ENCODE results near the gene IMP3.

IMP3 gene

GRCh38 chr15:75672646-75673425 is 32.8 kb upstream of the IMP3 start:
- no peak for DNase-seq (ENCODE audit: low spot score)

GRCh38 chr15:75671730-75672602 is 31.9 kb upstream of the IMP3 start:
- DNase-seq (ENCODE audit: low spot score): no peak

- no peak for DNase-seq (ENCODE audit: low spot score)
Measured at GRCh38 chr15:75669879-75670212, 29.8 kb upstream of the IMP3 start.

DNA sequence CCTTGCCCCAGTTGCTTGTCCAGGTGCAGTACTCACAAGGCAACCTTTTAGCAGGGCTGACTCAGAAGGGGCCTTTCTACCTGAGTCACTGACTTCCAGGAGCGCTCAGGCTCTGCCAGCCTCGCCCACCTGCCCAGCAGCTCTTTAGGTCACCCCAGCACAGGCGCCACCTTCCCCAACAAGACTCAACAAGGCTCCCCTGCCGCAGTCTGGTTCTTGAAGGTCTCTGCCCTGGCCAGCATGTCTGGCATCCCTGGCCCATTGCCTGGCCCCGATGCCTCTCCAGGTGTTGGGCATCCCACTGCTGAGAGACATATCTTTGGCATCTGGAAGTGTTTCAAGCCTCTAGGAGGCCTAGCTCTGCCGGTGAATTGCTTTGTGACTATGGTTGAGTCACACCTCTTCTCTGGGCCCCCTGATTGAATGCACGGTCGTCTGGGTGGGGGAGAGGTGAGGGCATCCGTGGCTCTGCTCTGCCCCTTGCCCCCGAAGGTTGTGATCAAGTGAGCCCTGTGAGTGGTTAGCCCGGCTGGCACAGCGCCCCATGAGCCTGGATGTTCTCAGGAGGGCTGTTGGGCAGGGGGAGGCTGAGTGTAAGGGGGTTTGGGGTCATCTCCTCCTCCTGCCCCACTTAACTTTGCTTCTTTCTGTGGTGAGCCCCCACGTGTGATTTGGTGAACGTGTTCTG is 29.3 kb upstream of the IMP3 start:
- DNase-seq (ENCODE audit: low spot score): no peak

DNA sequence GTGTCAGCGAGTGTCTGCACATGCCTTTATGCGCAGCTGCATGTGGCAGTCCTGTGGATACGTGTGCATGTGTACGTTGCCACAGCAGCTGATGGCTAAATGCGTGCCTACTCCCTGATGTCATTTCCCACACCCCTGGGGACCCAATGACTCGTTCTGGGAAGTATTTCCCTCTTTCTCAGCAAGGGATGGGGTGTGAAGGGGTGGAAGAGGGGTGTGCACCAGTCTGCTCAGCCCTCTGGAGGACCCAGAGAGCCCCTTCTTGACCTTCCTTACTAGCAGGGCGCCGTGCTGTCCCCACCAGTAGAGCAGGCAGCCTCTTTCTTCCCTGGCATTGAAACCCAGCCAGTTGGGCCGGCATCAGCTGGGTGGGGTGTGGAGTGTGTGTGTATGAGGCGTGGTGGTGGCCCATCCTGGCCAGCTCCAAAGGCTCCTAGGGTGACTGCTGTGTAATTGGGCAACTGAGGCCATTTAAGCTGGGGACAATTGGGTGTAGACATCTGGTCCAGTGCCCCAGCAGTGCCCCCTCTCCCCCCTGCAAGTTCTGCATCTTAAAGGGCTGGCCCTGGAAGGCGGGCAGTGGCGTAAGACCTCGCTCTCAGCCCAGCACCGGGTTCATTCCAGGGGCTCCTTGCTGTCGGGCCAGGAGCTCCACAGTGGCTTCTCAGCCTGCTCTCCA is 26.9 kb upstream of the IMP3 start:
- DNase-seq (ENCODE audit: low spot score): no peak

GRCh38 chr15:75663931-75664421 is 24.0 kb upstream of the IMP3 start:
- DNase-seq (ENCODE audit: low spot score): no peak

- DNase-seq (ENCODE audit: low spot score): no peak
Measured at GRCh38 chr15:75662823-75663519, 22.9 kb upstream of the IMP3 start.

DNA sequence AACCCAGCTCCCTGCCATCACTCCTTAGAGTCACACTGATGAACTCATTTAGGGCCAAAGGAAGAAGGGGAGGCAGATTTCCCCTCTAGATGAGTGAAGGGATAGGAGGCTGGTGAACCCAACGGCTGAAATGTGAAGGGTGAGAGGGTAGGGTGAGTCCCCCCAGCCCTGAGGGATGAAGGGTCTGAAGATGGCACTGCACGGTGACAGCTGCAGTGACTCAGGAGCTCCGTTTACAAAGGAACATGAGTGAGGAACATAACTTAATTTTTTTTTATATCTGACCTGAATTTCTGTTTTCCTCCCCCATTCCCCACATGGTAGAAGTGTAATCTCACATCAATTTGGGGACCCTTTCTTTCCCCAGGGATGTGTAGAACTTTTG is 21.7 kb upstream of the IMP3 start:
- DNase-seq (ENCODE audit: low spot score): no peak

DNA sequence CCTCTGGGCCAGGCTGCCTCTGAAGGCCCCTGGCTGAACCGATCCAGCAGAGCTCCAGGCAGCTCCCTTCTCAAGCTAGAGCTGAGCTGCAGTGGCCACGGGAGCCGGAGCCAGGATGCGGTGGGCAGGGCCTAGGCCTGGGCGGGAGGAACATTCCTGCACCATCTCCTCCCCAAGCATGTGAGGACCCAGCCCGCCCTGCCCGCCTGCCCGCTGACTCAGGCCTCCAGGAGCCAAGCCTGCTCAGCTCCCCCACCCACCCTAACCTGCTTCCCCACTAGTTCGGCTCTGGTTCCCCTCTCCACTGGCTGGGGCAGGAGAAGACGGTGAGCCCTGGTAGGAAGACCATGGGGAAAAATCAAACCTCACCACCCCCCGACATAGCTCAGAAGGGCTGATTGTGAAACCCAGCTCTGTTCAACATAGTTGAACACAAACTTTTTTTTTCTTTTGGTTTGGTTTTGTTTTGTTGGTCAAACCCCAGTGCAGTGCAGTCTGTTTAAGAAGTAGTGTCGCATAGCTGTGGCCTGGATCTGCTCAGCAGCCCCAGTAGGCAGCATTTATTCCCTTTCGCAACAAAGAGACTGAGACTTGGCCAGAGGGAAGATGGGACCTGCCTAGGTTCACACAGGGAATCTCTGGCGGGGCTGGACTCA is 21.2 kb upstream of the IMP3 start:
- peak; percentile 82 for DNase-seq (ENCODE audit: low spot score)

- no peak for DNase-seq (ENCODE audit: low spot score)
Measured at GRCh38 chr15:75659928-75660645, 20.1 kb upstream of the IMP3 start.

DNA sequence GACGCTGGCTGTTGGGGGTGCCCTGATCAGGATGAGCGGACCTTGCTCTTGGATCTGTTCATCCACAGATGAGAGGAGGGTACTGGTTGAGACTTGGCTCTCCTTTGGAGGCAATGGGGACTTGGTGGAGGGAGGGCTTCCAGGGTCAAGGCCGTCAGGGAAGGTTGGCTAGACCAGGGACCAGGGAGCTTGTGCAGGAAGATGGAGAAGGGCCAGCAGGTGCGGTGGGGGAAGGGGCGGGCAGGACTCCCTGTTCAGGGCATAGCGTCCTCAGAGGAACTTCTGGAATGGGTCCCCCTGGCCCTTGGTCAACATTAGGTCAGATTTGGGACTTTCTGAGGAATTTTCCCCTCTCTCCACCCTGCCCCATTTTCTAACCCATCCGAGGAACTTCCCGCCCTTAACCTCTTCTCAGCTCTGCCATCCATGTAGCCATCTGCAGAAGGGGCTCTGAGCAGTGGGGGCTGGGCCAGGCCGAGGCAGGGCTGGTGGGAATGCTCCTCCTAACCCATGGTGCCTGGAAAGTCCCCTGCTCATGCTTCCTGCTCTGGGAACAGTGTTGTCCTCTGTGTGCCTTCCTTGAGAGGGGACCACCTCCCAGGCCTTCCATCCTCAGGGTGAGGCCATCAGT is 19.2 kb upstream of the IMP3 start:
- no peak for DNase-seq (ENCODE audit: low spot score)

GRCh38 chr15:75656813-75657212 is 16.8 kb upstream of the IMP3 start:
- DNase-seq (ENCODE audit: low spot score): no peak

DNA sequence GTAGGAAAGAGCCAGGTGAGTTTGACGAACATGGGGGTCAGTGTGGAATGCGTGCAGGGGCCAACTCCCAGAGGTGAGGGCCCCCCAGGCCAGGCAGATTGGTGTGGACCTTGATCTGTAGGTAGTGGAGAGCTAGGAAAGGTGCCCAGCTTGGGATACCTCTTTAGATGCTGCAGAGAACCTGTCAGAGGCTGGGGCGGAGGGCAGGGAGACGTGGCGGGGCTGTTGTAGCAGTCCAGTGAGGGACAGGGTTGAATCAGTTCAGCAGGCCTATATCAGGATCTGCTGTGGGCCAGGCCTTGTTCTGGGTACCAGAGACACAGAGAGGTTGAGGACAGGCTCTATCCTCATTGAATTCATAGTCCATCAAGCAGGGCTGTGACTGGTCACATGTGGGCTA is 16.3 kb upstream of the IMP3 start:
- no peak for DNase-seq (ENCODE audit: low spot score)

DNA sequence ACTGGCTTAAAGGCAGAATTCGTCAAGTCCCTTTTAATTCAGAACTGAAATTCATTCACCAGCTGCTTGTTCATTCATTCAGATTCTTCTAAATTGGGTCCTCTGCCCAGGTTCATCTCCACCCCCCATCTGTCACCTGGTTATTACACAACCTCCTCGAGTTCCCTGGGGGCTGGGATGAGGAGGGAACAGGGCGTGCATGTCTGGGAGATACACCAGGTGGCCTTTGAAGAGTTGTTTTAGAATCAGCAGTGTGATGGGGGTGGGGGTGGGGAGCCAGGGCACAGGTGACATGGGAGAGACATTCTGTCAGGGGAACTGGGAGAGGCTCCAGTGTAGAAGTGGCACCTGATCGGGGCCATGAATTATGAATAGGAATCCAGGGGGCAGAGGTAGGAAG is 15.9 kb upstream of the IMP3 start:
- DNase-seq (ENCODE audit: low spot score): no peak

- DNase-seq (ENCODE audit: low spot score): no peak
Measured at GRCh38 chr15:75654201-75654907, 14.3 kb upstream of the IMP3 start.

- no peak for DNase-seq (ENCODE audit: low spot score)
Measured at GRCh38 chr15:75653347-75653913, 13.4 kb upstream of the IMP3 start.

GRCh38 chr15:75651810-75652543 is 12.0 kb upstream of the IMP3 start:
- DNase-seq (ENCODE audit: low spot score): no peak
